ENCODE data around the gene TMTC1. TPM values are rescaled to one million over a fixed set of nuclear protein-coding genes. Genes with fewer than 3 reads are reported as not detected.

Gene TMTC1
- total and polyA plus RNA-seq, 2 donors (not counting 1 experiment from before 2014, with no cell fraction given): not detected

DNA sequence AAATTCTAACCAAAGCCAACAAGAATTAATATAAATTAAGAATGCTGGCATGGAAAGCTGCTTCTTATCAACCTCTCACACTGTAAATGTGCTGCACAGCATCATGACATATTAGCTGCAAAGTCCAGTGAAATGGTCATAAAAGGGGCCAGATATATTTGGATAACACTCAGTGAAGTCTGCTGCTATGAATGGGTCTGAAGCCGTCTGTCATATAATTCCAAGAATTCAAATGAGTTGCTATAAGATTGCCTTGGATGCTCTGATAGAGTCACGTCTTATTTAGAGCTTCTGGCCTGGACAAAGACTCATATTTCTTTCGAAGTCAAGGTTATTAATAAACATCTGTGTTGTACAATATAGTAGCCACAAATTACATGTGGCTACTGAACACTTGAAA, 231.9 kb downstream of the TMTC1 start:
- ATAC-seq (ENCODE audit: low read depth) (no peak), DNase-seq (no peak)
- H3K4me2 ChIP-seq (replicated peaks; ENCODE audit: low read depth, low read length, poor library complexity, severe bottlenecking): no peak overlapping the region
- CTCF ChIA-PET: interaction anchor here (0.6 to 4.1 kb wide), 4 partner anchors 8 to 1293 kb away, joined by 3 to 39 read pairs (median 4); no protein-coding TSS in a partner anchor
- H4K20me1 ChIP-seq (ENCODE audit: control insufficient read depth, insufficient read depth, low read length, poor library complexity, severe bottlenecking): no peaks in the 10 kb centered on the region
- H3K4me3 Mint-ChIP-seq: no peak overlapping the region
- no peak overlapping the region for H3K27ac ChIP-seq (ENCODE audit: low read length in 2 of 2)
- peaks cover 7% of the 10 kb centered on the region for H3K27me3 Mint-ChIP-seq
- H2AFZ ChIP-seq (ENCODE audit: insufficient read depth, low read depth, low read length, poor library complexity, severe bottlenecking): no peak overlapping the region
- no peak overlapping the region for H3K27ac Mint-ChIP-seq
- H3K4me3 ChIP-seq (ENCODE audit: control extremely low read depth in 1 of 5, extremely low read depth in 1 of 5, insufficient read depth in 1 of 5, low read depth in 2 of 5, low read length in 4 of 5): no peak overlapping the region
- H3K9me3 ChIP-seq (ENCODE audit: control extremely low read depth in 1 of 3, control insufficient read depth in 2 of 3, insufficient read depth in 1 of 3, low read length in 2 of 3): no peaks in the 10 kb centered on the region
- no peaks in the 10 kb centered on the region for H3K36me3 ChIP-seq (replicated peaks in 1 of 2; ENCODE audit: control extremely low read depth in 1 of 2, control insufficient read depth in 1 of 2, extremely low read depth in 1 of 2, insufficient read depth in 2 of 2, low read length in 1 of 2)
- no peak overlapping the region for H3K9ac ChIP-seq (ENCODE audit: low read length)
- H3K9me3 Mint-ChIP-seq (ENCODE audit: insufficient read depth): no peaks in the 10 kb centered on the region
- TF ChIP-seq, protein P1, sequence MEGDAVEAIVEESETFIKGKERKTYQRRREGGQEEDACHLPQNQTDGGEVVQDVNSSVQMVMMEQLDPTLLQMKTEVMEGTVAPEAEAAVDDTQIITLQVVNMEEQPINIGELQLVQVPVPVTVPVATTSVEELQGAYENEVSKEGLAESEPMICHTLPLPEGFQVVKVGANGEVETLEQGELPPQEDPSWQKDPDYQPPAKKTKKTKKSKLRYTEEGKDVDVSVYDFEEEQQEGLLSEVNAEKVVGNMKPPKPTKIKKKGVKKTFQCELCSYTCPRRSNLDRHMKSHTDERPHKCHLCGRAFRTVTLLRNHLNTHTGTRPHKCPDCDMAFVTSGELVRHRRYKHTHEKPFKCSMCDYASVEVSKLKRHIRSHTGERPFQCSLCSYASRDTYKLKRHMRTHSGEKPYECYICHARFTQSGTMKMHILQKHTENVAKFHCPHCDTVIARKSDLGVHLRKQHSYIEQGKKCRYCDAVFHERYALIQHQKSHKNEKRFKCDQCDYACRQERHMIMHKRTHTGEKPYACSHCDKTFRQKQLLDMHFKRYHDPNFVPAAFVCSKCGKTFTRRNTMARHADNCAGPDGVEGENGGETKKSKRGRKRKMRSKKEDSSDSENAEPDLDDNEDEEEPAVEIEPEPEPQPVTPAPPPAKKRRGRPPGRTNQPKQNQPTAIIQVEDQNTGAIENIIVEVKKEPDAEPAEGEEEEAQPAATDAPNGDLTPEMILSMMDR (IDR thresholded peaks at IDR 0.05): no peak
- no peak for TF ChIP-seq EZH2 (IDR thresholded peaks at IDR 0.05; ENCODE audit: borderline replicate concordance, insufficient read depth, low read depth, low read length, poor library complexity, severe bottlenecking)
- no peaks in the 10 kb centered on the region for H3K79me2 ChIP-seq (ENCODE audit: control insufficient read depth, insufficient read depth, low read length)
- POLR2A ChIA-PET: no interaction called here
- 100% methylated on average over 1 of the region's 3 CpGs for WGBS (ENCODE audit: insufficient coverage)
- no peaks in the 10 kb centered on the region for H3K4me1 ChIP-seq (ENCODE audit: control insufficient read depth in 2 of 2, insufficient read depth in 2 of 2, low read length in 2 of 2)
- H3K27me3 ChIP-seq (replicated peaks in 1 of 4; ENCODE audit: control extremely low read depth in 1 of 4, control insufficient read depth in 3 of 4, insufficient read depth in 4 of 4, low read length in 3 of 4): no peaks in the 10 kb centered on the region
- intact Hi-C loops (cut with micrococcal nuclease): loop anchor here (1.0 kb wide), 2 partner anchors 1255 to 1292 kb away; no protein-coding TSS in a partner anchor
- no peaks in the 10 kb centered on the region for H3K4me1 Mint-ChIP-seq

DNA sequence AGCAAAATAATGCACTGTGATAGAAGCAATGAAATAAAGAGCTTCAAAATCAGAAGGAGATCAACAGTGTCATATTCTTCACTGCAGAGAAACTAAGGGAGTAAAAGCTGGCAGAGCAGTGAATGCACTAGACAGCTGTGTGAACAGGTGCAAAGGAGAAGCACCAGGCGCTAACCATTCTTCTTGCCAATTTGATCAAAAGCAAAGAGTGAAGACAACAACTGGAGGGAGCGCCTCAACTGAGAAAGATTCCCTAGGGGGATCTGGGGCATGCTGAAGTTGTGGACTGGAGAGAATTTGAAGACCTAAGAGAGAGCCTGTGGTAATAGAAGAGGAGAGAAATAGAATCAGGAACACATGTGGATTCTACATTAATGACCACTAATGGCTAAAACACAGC, 235.9 kb downstream of the TMTC1 start:
- intact Hi-C loops (cut with micrococcal nuclease): no loop called here
- no peak overlapping the region for H3K9ac ChIP-seq (ENCODE audit: low read length)

More for the DNA sequence above, 235.9 kb downstream of the TMTC1 start:
- no peak overlapping the region for H3K27ac ChIP-seq (ENCODE audit: low read length in 2 of 2)
- TF ChIP-seq, protein P1 (IDR thresholded peaks at IDR 0.05): no peak
- TF ChIP-seq EZH2 (IDR thresholded peaks at IDR 0.05; ENCODE audit: borderline replicate concordance, insufficient read depth, low read depth, low read length, poor library complexity, severe bottlenecking): no peak
- CTCF ChIA-PET: interaction anchor here (2.0 kb wide), 1 partner anchor 1259 kb away, joined by 7 read pairs; no protein-coding TSS in a partner anchor
- H3K4me3 ChIP-seq (ENCODE audit: control extremely low read depth in 1 of 5, extremely low read depth in 1 of 5, insufficient read depth in 1 of 5, low read depth in 2 of 5, low read length in 4 of 5): no peak overlapping the region
- POLR2A ChIA-PET: no interaction called here
- DNase-seq: no peak
- H3K4me1 Mint-ChIP-seq: no peaks in the 10 kb centered on the region
- H3K9me3 ChIP-seq (ENCODE audit: control extremely low read depth in 1 of 3, control insufficient read depth in 2 of 3, insufficient read depth in 1 of 3, low read length in 2 of 3): no peaks in the 10 kb centered on the region
- no peak for ATAC-seq (ENCODE audit: low read depth)
- 87% methylated on average over 2 of the region's 2 CpGs for WGBS (ENCODE audit: insufficient coverage)
- peaks cover 7% of the 10 kb centered on the region for H3K27me3 Mint-ChIP-seq
- H3K27ac Mint-ChIP-seq: no peak overlapping the region
- H2AFZ ChIP-seq (ENCODE audit: insufficient read depth, low read depth, low read length, poor library complexity, severe bottlenecking): no peak overlapping the region
- no peaks in the 10 kb centered on the region for H4K20me1 ChIP-seq (ENCODE audit: control insufficient read depth, insufficient read depth, low read length, poor library complexity, severe bottlenecking)
- no peaks in the 10 kb centered on the region for H3K9me3 Mint-ChIP-seq (ENCODE audit: insufficient read depth)
- no peaks in the 10 kb centered on the region for H3K4me1 ChIP-seq (ENCODE audit: control insufficient read depth in 2 of 2, insufficient read depth in 2 of 2, low read length in 2 of 2)
- H3K27me3 ChIP-seq (replicated peaks in 1 of 4; ENCODE audit: control extremely low read depth in 1 of 4, control insufficient read depth in 3 of 4, insufficient read depth in 4 of 4, low read length in 3 of 4): no peaks in the 10 kb centered on the region
- no peak overlapping the region for H3K4me3 Mint-ChIP-seq
- H3K79me2 ChIP-seq (ENCODE audit: control insufficient read depth, insufficient read depth, low read length): no peaks in the 10 kb centered on the region
- H3K4me2 ChIP-seq (replicated peaks; ENCODE audit: low read depth, low read length, poor library complexity, severe bottlenecking): no peak overlapping the region
- H3K36me3 ChIP-seq (replicated peaks in 1 of 2; ENCODE audit: control extremely low read depth in 1 of 2, control insufficient read depth in 1 of 2, extremely low read depth in 1 of 2, insufficient read depth in 2 of 2, low read length in 1 of 2): no peaks in the 10 kb centered on the region

Measured in B cell (primary cell).